Measurements from ENCODE around the gene HTR6. TPM values are rescaled to one million over a fixed set of nuclear protein-coding genes. Genes with fewer than 3 reads are reported as not detected.

HTR6 gene
- total and polyA plus RNA-seq, 2 of the 4 experiments (the other 2 are of a cell fraction) = not detected

GRCh38 chr1:19639999-19640362, 24.7 kb upstream of the HTR6 start:
- dilution Hi-C loops (cut with HindIII; ENCODE audit: low sequenced_read_pairs, unreplicated experiment) = no loop called here
- no peak overlapping the region for H3K23ac ChIP-seq (ENCODE audit: low read depth, low read length)
- H3K4me2 ChIP-seq (ENCODE audit: low read depth, low read length) = no peak overlapping the region; the same call in 1 of the 2 replicates
- H2BK5ac ChIP-seq (ENCODE audit: low read depth, low read length, poor library complexity, severe bottlenecking) = no peak overlapping the region
- no peak overlapping the region for H3K14ac ChIP-seq (replicated peaks; ENCODE audit: low read depth, low read length)
- H3K56ac ChIP-seq (ENCODE audit: extremely low read depth, insufficient read depth, low read length) = no peak overlapping the region
- no TSS peak for BruUV-seq (replicated peaks)
- TF ChIP-seq RAD21 (IDR thresholded peaks at IDR 0.05; ENCODE audit: low read length) (no peak), CEBPB (IDR thresholded peaks at IDR 0.05; ENCODE audit: low read depth, low read length) (peak; percentile 91)
- no peaks in the 10 kb centered on the region for H3K27me3 ChIP-seq (ENCODE audit: control insufficient read depth, insufficient read depth, low read length)
- no peaks in the 10 kb centered on the region for H3K9me3 ChIP-seq (ENCODE audit: control insufficient read depth, insufficient read depth, low read length)
- no peak for ATAC-seq (ENCODE audit: low read depth)
- H2AFZ ChIP-seq (replicated peaks; ENCODE audit: low read length, poor library complexity) = no peak overlapping the region
- in situ Hi-C loops (cut with MboI; ENCODE audit: low sequenced_read_pairs) = loop anchor here (10.0 kb wide), 1 partner anchor 155 kb away; the partner anchor contains the start of gene CAPZB
- H2BK15ac ChIP-seq (ENCODE audit: low read depth, low read length) = no peak overlapping the region
- no peak overlapping the region for H3K4me3 ChIP-seq (ENCODE audit: insufficient read depth, low read depth, low read length)
- H3K4me1 ChIP-seq (ENCODE audit: control insufficient read depth, insufficient read depth, low read length) = peaks cover 10% of the 10 kb centered on the region; the same call in 1 of the 2 replicates
- 80% methylated on average over 1 of the region's 3 CpGs; no CpG with 5 or more reads in 1 of the 2 experiments for WGBS, 2 experiments (ENCODE audit: extremely low coverage in 2 of 2, insufficient read length in 1 of 2)
- no peaks in the 10 kb centered on the region for H3K36me3 ChIP-seq (ENCODE audit: control insufficient read depth, insufficient read depth, low read length)
- H3K9me1 ChIP-seq (ENCODE audit: insufficient read depth, low read length) = peaks cover 7% of the 10 kb centered on the region
- no peak overlapping the region for H4K8ac ChIP-seq (ENCODE audit: low read depth in 2 of 2, low read length in 2 of 2)
- peak; percentile 34 for DNase-seq
- H3K18ac ChIP-seq (ENCODE audit: low read depth, low read length) = no peak overlapping the region
- no peaks in the 10 kb centered on the region for H4K20me1 ChIP-seq (ENCODE audit: insufficient read depth, low read length)
- no peak overlapping the region for H3K9ac ChIP-seq (ENCODE audit: low read depth, low read length)
- no peak overlapping the region for H3K4ac ChIP-seq (ENCODE audit: low read depth, low read length)
- intact Hi-C loops (cut with micrococcal nuclease) = no loop called here
- H2BK120ac ChIP-seq (ENCODE audit: low read depth, low read length) = no peak overlapping the region
- ChIA-PET CTCF (interaction anchor here (1.1 kb wide), 1 partner anchor 14 kb away, joined by 3 read pairs; no protein-coding TSS in a partner anchor), POLR2A (ENCODE audit: unreplicated experiment) (no interaction called here)
- H3K27ac ChIP-seq (ENCODE audit: insufficient read depth, low read length) = no peak overlapping the region; the same call in 1 of the 2 replicates
- no peak overlapping the region for H4K91ac ChIP-seq (ENCODE audit: insufficient read depth, low read depth, low read length)
- H2BK20ac ChIP-seq (ENCODE audit: low read depth, low read length) = no peak overlapping the region
- no peak overlapping the region for H2AK5ac ChIP-seq (ENCODE audit: low read depth, low read length)
- H4K5ac ChIP-seq (ENCODE audit: low read depth, low read length) = no peak overlapping the region
- H3K79me1 ChIP-seq (ENCODE audit: low read depth in 1 of 2, low read length in 2 of 2) = peaks cover 0 to 4% of the 10 kb centered on the region in 2 experiments; a peak in 1 of 4 replicates
- no peak overlapping the region for H2AK9ac ChIP-seq (replicated peaks; ENCODE audit: low read depth, low read length, poor library complexity)
